ENCODE results near the gene BTC.

The BTC gene

GRCh38 chr4:74789518-74789917 lies 4.8 kb downstream of the BTC start:
- no peak overlapping the region for H3K27ac Mint-ChIP-seq
- H3K27me3 Mint-ChIP-seq: peaks cover 14% of the 10 kb centered on the region
- no peaks in the 10 kb centered on the region for H3K36me3 Mint-ChIP-seq

GRCh38 chr4:74777531-74777930 lies 16.8 kb downstream of the BTC start:
- DNase-seq (ENCODE audit: low spot score in 2 of 2): no peak
- Mint-ChIP-seq H3K27ac (no peak overlapping the region), H3K4me3 (no peak overlapping the region), H3K9me3 (peaks cover 3% of the 10 kb centered on the region), H3K27me3 (peaks cover 6% of the 10 kb centered on the region), H3K36me3 (no peaks in the 10 kb centered on the region), H3K4me1 (no peaks in the 10 kb centered on the region)
- no peak for ATAC-seq (ENCODE audit: low read depth)

More at GRCh38 chr4:74789518-74789917, 4.8 kb downstream of the BTC start:
- no peaks in the 10 kb centered on the region for H3K4me1 Mint-ChIP-seq
- no peak overlapping the region for H3K4me3 Mint-ChIP-seq
- H3K9me3 Mint-ChIP-seq: no peaks in the 10 kb centered on the region
- ATAC-seq (ENCODE audit: low read depth): no peak
- no peak for DNase-seq (ENCODE audit: low spot score in 2 of 2)

- H3K36me3 Mint-ChIP-seq: no peaks in the 10 kb centered on the region
- H3K9me3 Mint-ChIP-seq: no peaks in the 10 kb centered on the region
- H3K27ac Mint-ChIP-seq: no peak overlapping the region
- peaks cover 2% of the 10 kb centered on the region for H3K4me1 Mint-ChIP-seq
- ATAC-seq (ENCODE audit: low read depth): no peak
- DNase-seq (ENCODE audit: low spot score in 2 of 2): no peak
- H3K4me3 Mint-ChIP-seq: no peak overlapping the region
- peaks cover 4% of the 10 kb centered on the region for H3K27me3 Mint-ChIP-seq
These were observed 21.5 kb downstream of the BTC start for GRCh38 chr4:74772783-74773182.

- Mint-ChIP-seq H3K4me3 (no peak overlapping the region), H3K4me1 (peaks cover 2% of the 10 kb centered on the region), H3K27ac (no peak overlapping the region), H3K36me3 (no peaks in the 10 kb centered on the region), H3K27me3 (peaks cover 4% of the 10 kb centered on the region), H3K9me3 (no peaks in the 10 kb centered on the region)
- DNase-seq (ENCODE audit: low spot score in 2 of 2) (no peak), ATAC-seq (ENCODE audit: low read depth) (no peak)
These were observed 22.2 kb downstream of the BTC start for GRCh38 chr4:74772106-74772505.

- no peak overlapping the region for H3K27ac Mint-ChIP-seq
- H3K4me3 Mint-ChIP-seq: no peak overlapping the region
- DNase-seq (ENCODE audit: low spot score in 2 of 2): no peak
- H3K36me3 Mint-ChIP-seq: no peaks in the 10 kb centered on the region
- H3K4me1 Mint-ChIP-seq: peaks cover 2% of the 10 kb centered on the region
- H3K9me3 Mint-ChIP-seq: no peaks in the 10 kb centered on the region
- peaks cover 2% of the 10 kb centered on the region for H3K27me3 Mint-ChIP-seq
- no peak for ATAC-seq (ENCODE audit: low read depth)
These were observed 24.0 kb downstream of the BTC start for GRCh38 chr4:74770226-74770910.

GRCh38 chr4:74768857-74769525 lies 25.3 kb downstream of the BTC start:
- Mint-ChIP-seq H3K4me3 (no peak overlapping the region), H3K9me3 (peaks cover 3% of the 10 kb centered on the region), H3K27ac (no peak overlapping the region), H3K4me1 (peaks cover 2% of the 10 kb centered on the region), H3K27me3 (no peaks in the 10 kb centered on the region), H3K36me3 (no peaks in the 10 kb centered on the region)
- ATAC-seq (ENCODE audit: low read depth) (no peak), DNase-seq (ENCODE audit: low spot score in 2 of 2) (no peak)

GRCh38 chr4:74764119-74764518 lies 30.2 kb downstream of the BTC start:
- Mint-ChIP-seq H3K36me3 (no peaks in the 10 kb centered on the region), H3K4me3 (no peak overlapping the region), H3K27ac (no peak overlapping the region), H3K9me3 (peaks cover 3% of the 10 kb centered on the region), H3K27me3 (no peaks in the 10 kb centered on the region), H3K4me1 (peaks cover 2% of the 10 kb centered on the region)
- DNase-seq (ENCODE audit: low spot score in 2 of 2) (no peak), ATAC-seq (ENCODE audit: low read depth) (no peak)

GRCh38 chr4:74758551-74759145 lies 35.7 kb downstream of the BTC start:
- no peaks in the 10 kb centered on the region for H3K36me3 Mint-ChIP-seq
- H3K4me1 Mint-ChIP-seq: peaks cover 6% of the 10 kb centered on the region
- ATAC-seq (ENCODE audit: low read depth) (no peak), DNase-seq (ENCODE audit: low spot score in 2 of 2) (no peak)
- no peaks in the 10 kb centered on the region for H3K9me3 Mint-ChIP-seq
- peaks cover 5% of the 10 kb centered on the region for H3K27me3 Mint-ChIP-seq
- no peak overlapping the region for H3K4me3 Mint-ChIP-seq
- H3K27ac Mint-ChIP-seq: no peak overlapping the region

- peaks cover 5% of the 10 kb centered on the region for H3K27me3 Mint-ChIP-seq
- H3K9me3 Mint-ChIP-seq: no peaks in the 10 kb centered on the region
- DNase-seq (ENCODE audit: low spot score in 2 of 2) (no peak), ATAC-seq (ENCODE audit: low read depth) (no peak)
- no peaks in the 10 kb centered on the region for H3K36me3 Mint-ChIP-seq
- no peak overlapping the region for H3K4me3 Mint-ChIP-seq
- H3K4me1 Mint-ChIP-seq: peaks cover 6% of the 10 kb centered on the region
- H3K27ac Mint-ChIP-seq: no peak overlapping the region
These were observed 37.2 kb downstream of the BTC start for GRCh38 chr4:74757136-74757535.

- Mint-ChIP-seq H3K36me3 (no peaks in the 10 kb centered on the region), H3K27ac (no peak overlapping the region)
These were observed 38.8 kb downstream of the BTC start for GRCh38 chr4:74755486-74755885.

GRCh38 chr4:74754218-74754617 lies 40.1 kb downstream of the BTC start:
- ATAC-seq (ENCODE audit: low read depth) (peak; percentile 83), DNase-seq (ENCODE audit: low spot score in 2 of 2) (no peak)
- no peaks in the 10 kb centered on the region for H3K36me3 Mint-ChIP-seq
- H3K4me1 Mint-ChIP-seq: peaks cover 6% of the 10 kb centered on the region
- H3K27me3 Mint-ChIP-seq: peaks cover 10% of the 10 kb centered on the region
- no peaks in the 10 kb centered on the region for H3K9me3 Mint-ChIP-seq
- no peak overlapping the region for H3K4me3 Mint-ChIP-seq
- H3K27ac Mint-ChIP-seq: no peak overlapping the region

More at GRCh38 chr4:74755486-74755885, 38.8 kb downstream of the BTC start:
- ATAC-seq (ENCODE audit: low read depth): no peak
- Mint-ChIP-seq H3K9me3 (no peaks in the 10 kb centered on the region), H3K4me1 (peaks cover 6% of the 10 kb centered on the region), H3K27me3 (peaks cover 10% of the 10 kb centered on the region), H3K4me3 (no peak overlapping the region)
- DNase-seq (ENCODE audit: low spot score in 2 of 2): no peak

- DNase-seq (ENCODE audit: low spot score in 2 of 2): no peak
- no peak overlapping the region for H3K4me3 Mint-ChIP-seq
- H3K4me1 Mint-ChIP-seq: peaks cover 6% of the 10 kb centered on the region
- H3K36me3 Mint-ChIP-seq: no peaks in the 10 kb centered on the region
- ATAC-seq (ENCODE audit: low read depth): no peak
- H3K9me3 Mint-ChIP-seq: no peaks in the 10 kb centered on the region
- peaks cover 7% of the 10 kb centered on the region for H3K27me3 Mint-ChIP-seq
- no peak overlapping the region for H3K27ac Mint-ChIP-seq
These were observed 41.5 kb downstream of the BTC start for GRCh38 chr4:74752798-74753197.

GRCh38 chr4:74751856-74752255 lies 42.5 kb downstream of the BTC start:
- no peaks in the 10 kb centered on the region for H3K36me3 Mint-ChIP-seq
- ATAC-seq (ENCODE audit: low read depth): no peak

GRCh38 chr4:74751247-74751646 lies 43.1 kb downstream of the BTC start:
- Mint-ChIP-seq H3K4me3 (no peak overlapping the region), H3K36me3 (no peaks in the 10 kb centered on the region), H3K27me3 (peaks cover 7% of the 10 kb centered on the region), H3K9me3 (no peaks in the 10 kb centered on the region), H3K4me1 (peaks cover 6% of the 10 kb centered on the region), H3K27ac (no peak overlapping the region)
- ATAC-seq (ENCODE audit: low read depth): no peak
- DNase-seq (ENCODE audit: low spot score in 2 of 2): no peak

More at GRCh38 chr4:74751856-74752255, 42.5 kb downstream of the BTC start:
- Mint-ChIP-seq H3K9me3 (no peaks in the 10 kb centered on the region), H3K4me3 (no peak overlapping the region), H3K4me1 (peaks cover 6% of the 10 kb centered on the region), H3K27me3 (peaks cover 7% of the 10 kb centered on the region), H3K27ac (no peak overlapping the region)
- DNase-seq (ENCODE audit: low spot score in 2 of 2): no peak

Measured in memory B cell (primary cell).